Esophagus squamous epithelium (tissue), 5 donors: ENCODE measurements around the gene FOXL3. TPM values are rescaled to one million over a fixed set of nuclear protein-coding genes. Genes with fewer than 3 reads are reported as not detected.
"Not testable (repeated sequence)": the region's sequence is repeated elsewhere in the genome, so short reads cannot be mapped to it uniquely, and the experiment has no call there.

Experiments
- DNase-seq: peaks from one replicate; lab custom pipeline; 2025; lab: John Stamatoyannopoulos, UW
- H3K27ac ChIP-seq, 4 donors: fragments of 200-600 bp; sonication (generic); one replicate each; pipeline ENCODE4 v1.5.1; 2016 to 2019; ENCODE audit warnings: mild to moderate bottlenecking in 1 of 4
- H3K27me3 ChIP-seq, 4 donors: fragments of 200-600 bp; sonication (generic); 1 replicate in 3 of 4; 2 replicates in 1 of 4; pipeline versions ENCODE4 v1.5.1 to v1.6.0; 2017 to 2021; ENCODE audit warnings: antibody characterized with exemption in 1 of 4
- H3K36me3 ChIP-seq, 3 donors: fragments of 200-600 bp; sonication (generic); one replicate each; pipeline ENCODE4 v1.5.1; 2016 to 2019
- H3K4me1 ChIP-seq, 3 donors: fragments of 200-600 bp; sonication (generic); one replicate each; pipeline ENCODE4 v1.5.1; 2017 to 2019
- H3K4me3 ChIP-seq, 4 donors: fragments of 200-600 bp; sonication (generic); 1 replicate in 3 of 4; 2 replicates in 1 of 4; pipeline ENCODE4 v1.5.1; 2016 to 2019; ENCODE audit warnings: mild to moderate bottlenecking in 2 of 4, moderate library complexity in 1 of 4
- H3K9me3 ChIP-seq, 3 donors: fragments of 200-600 bp; sonication (generic); one replicate each; pipeline ENCODE4 v1.5.1; 2016 to 2019
- CTCF ChIP-seq, 6 experiments: fragments of 450-650 bp in 4 of 6; fragments of 200-600 bp in 2 of 6; sonication (generic) in 2 of 6; IDR thresholded peaks; one replicate each; pipeline ENCODE4 v1.5.1; 2016 to 2019; ENCODE audit warnings: antibody characterized with exemption in 6 of 6, mild to moderate bottlenecking in 4 of 6, moderate library complexity in 4 of 6
- POLR2A ChIP-seq, 4 donors: fragments of 450-650 bp; IDR thresholded peaks; one replicate each; pipeline ENCODE4 v1.6.1; 2017; ENCODE audit warnings: antibody characterized with exemption in 4 of 4, mild to moderate bottlenecking in 4 of 4, moderate library complexity in 3 of 4
- WGBS, 2 donors: methylation state at CpG; one replicate each; pipeline ENCODE4 v1.1.5; 2018; 5-methylcytosine and 5-hydroxymethylcytosine counted together
- intact Hi-C: fragments of 100-400 bp; cut with DNase I; formaldehyde crosslinking; loops from one replicate; pipeline ENCODE4 v1.15.0; 2022
- total RNA-seq, 4 donors: library from RNA; depleted of rRNA; stranded (reverse); fragments of >200 nt; gene quantifications; one replicate each; pipeline ENCODE4 v1.1.0, GENCODE V29; 2016
- donor health status: DM: yes; HTN: yes; CAD: no.

Gene FOXL3
- total RNA-seq, 4 donors from 2014 or later = not detected

- intact Hi-C loops = no loop called here
- no peak overlapping the region for H3K27ac ChIP-seq
- no peak overlapping the region for H3K4me3 ChIP-seq
- 79 to 81% methylated on average over 16 to 18 of the region's 23 CpGs for WGBS, 2 donors
- H3K27me3 ChIP-seq = peaks cover 19 to 84% (median 29%) of the 10 kb centered on the region in 4 donors
- no peaks in the 10 kb centered on the region for H3K9me3 ChIP-seq
- TF ChIP-seq CTCF (IDR thresholded peaks at IDR 0.05) (no peak), POLR2A (IDR thresholded peaks at IDR 0.05) (no peak)
- H3K4me1 ChIP-seq = peaks cover 9 to 24% (median 11%) of the 10 kb centered on the region in 3 donors
- DNase-seq = no peak
- H3K36me3 ChIP-seq = no peaks in the 10 kb centered on the region
Measured at GRCh38 chr7:293681-294439, 3.9 kb downstream of the FOXL3 start.

- Histone ChIP-seq H3K9me3 (no peaks in the 10 kb centered on the region), H3K4me3 (no peak overlapping the region), H3K27ac (no peak overlapping the region), H3K4me1 (peaks cover 8 to 20% (median 9%) of the 10 kb centered on the region in 3 donors), H3K36me3 (no peaks in the 10 kb centered on the region), H3K27me3 (peaks cover 13 to 77% (median 22%) of the 10 kb centered on the region in 4 donors)
- intact Hi-C loops = no loop called here
- no peak for TF ChIP-seq CTCF (IDR thresholded peaks at IDR 0.05)
- no peak for TF ChIP-seq POLR2A (IDR thresholded peaks at IDR 0.05)
- DNase-seq = no peak
- WGBS, 2 donors = 81 to 90% methylated on average over 10 to 14 of the region's 25 CpGs
Measured at GRCh38 chr7:294440-295154, 4.6 kb downstream of the FOXL3 start.

- peaks cover 4 to 68% (median 13%) of the 10 kb centered on the region in 4 donors for H3K27me3 ChIP-seq
- 77 to 100% methylated on average over 3 to 12 of the region's 27 CpGs for WGBS, 2 donors
- H3K4me1 ChIP-seq = peaks cover 2 to 11% (median 4%) of the 10 kb centered on the region in 3 donors
- H3K27ac ChIP-seq = no peak overlapping the region
- H3K4me3 ChIP-seq = no peak overlapping the region
- no peak for TF ChIP-seq CTCF (IDR thresholded peaks at IDR 0.05)
- TF ChIP-seq POLR2A (IDR thresholded peaks at IDR 0.05) = no peak
- intact Hi-C loops = no loop called here
- H3K36me3 ChIP-seq = no peaks in the 10 kb centered on the region
- H3K9me3 ChIP-seq = no peaks in the 10 kb centered on the region
- no peak for DNase-seq
Measured at GRCh38 chr7:295155-296154, 5.5 kb downstream of the FOXL3 start.

GRCh38 chr7:296373-296945 is 6.5 kb downstream of the FOXL3 start:
- Histone ChIP-seq H3K27me3 (peaks cover 0 to 58% (median 7%) of the 10 kb centered on the region in 4 donors), H3K4me1 (peaks cover 0 to 6% (median 0%) of the 10 kb centered on the region in 3 donors), H3K36me3 (no peaks in the 10 kb centered on the region), H3K4me3 (no peak overlapping the region), H3K27ac (no peak overlapping the region), H3K9me3 (no peaks in the 10 kb centered on the region)
- DNase-seq = no peak
- TF ChIP-seq POLR2A (IDR thresholded peaks at IDR 0.05) = no peak
- no peak for TF ChIP-seq CTCF (IDR thresholded peaks at IDR 0.05)
- intact Hi-C loops = no loop called here
- 80 to 84% methylated on average over 5 of the region's 20 CpGs for WGBS, 2 donors

GRCh38 chr7:297141-297540 is 7.2 kb downstream of the FOXL3 start:
- peaks cover 0 to 54% (median 2%) of the 10 kb centered on the region in 4 donors for H3K27me3 ChIP-seq
- 78 to 80% methylated on average over 22 of the region's 24 CpGs for WGBS, 2 donors
- H3K36me3 ChIP-seq, H3K9me3 ChIP-seq, H3K27ac ChIP-seq, DNase-seq, H3K4me1 ChIP-seq, H3K4me3 ChIP-seq, intact Hi-C loops: not testable (repeated sequence)
